ENCODE data around the gene NPAS3.

Gene NPAS3

DNA sequence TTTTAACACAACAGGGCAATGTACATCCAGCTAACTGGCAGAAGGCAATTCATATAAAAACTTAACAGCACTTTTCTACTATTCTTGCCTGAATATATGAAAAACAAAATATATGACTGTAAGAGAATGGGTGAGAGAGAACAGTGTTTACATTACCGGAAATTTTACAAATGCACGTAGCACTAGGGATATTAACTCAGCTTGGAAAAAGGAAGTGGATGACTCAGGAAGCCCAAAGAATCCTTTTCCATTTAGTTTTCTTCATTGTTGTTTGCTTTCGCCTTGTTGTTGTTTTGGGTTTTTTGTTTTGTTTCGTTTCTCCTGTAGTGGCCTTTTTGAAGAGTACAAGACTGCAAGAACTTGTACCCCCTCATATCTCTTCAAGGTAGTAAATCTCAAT, 716.7 kb downstream of the NPAS3 start:
- ATAC-seq (replicated peaks; ENCODE audit: extremely low read depth, poor library complexity, severe bottlenecking) (no peak), DNase-seq (ENCODE audit: low spot score in 2 of 2) (no peak)
- Mint-ChIP-seq H3K9me3 (peaks cover 24% of the 10 kb centered on the region), H3K27ac (ENCODE audit: low read depth) (no peak overlapping the region), H3K4me3 (no peak overlapping the region), H3K36me3 (ENCODE audit: insufficient read depth) (no peaks in the 10 kb centered on the region), H3K4me1 (no peaks in the 10 kb centered on the region), H3K27me3 (no peaks in the 10 kb centered on the region)

DNA sequence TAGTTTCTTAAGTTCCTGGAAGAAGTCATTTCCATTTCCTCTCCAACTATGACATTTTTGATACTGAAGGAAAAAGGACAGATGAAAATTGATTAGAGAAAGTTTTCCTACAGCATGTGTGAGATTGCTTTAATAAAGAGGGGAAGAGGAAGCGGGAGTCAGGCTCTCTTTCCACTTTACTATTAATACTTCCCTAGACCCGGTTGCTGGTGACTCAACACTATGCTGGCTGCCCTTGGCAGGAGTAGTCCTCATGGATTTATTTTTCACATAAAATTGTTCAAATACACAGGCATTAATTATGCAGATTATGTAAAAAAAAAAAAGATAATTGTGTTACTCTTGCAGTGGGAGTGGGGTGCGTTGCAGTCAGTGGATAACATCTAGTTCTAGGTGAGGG, 718.8 kb downstream of the NPAS3 start:
- Mint-ChIP-seq H3K4me1 (no peaks in the 10 kb centered on the region), H3K27me3 (no peaks in the 10 kb centered on the region), H3K4me3 (no peak overlapping the region), H3K27ac (ENCODE audit: low read depth) (no peak overlapping the region), H3K9me3 (peaks cover 23% of the 10 kb centered on the region), H3K36me3 (ENCODE audit: insufficient read depth) (no peaks in the 10 kb centered on the region)
- DNase-seq (ENCODE audit: low spot score in 2 of 2) = no peak
- ATAC-seq (replicated peaks; ENCODE audit: extremely low read depth, poor library complexity, severe bottlenecking) = no peak

DNA sequence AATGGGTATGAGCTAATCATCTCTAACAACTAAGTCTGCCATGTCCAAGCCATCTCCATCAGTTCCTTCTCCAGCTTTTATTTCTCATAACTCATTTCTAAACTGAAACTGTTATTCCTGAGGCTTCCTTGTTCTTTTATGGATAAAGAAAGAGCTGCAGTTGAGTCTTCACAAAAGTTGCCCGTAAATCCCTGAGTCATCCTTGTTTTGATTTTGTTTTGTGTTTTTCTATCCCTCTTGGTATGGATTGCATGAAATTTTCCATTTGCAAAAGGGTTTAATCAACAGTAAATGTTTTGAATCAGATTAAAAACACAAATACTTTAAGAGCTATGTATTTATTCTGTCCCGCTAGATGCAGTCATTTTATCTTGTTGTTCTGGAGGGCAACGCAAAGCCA, 721.6 kb downstream of the NPAS3 start:
- no peaks in the 10 kb centered on the region for H3K4me1 Mint-ChIP-seq
- no peak overlapping the region for H3K4me3 Mint-ChIP-seq
- H3K27ac Mint-ChIP-seq (ENCODE audit: low read depth) = no peak overlapping the region

DNA sequence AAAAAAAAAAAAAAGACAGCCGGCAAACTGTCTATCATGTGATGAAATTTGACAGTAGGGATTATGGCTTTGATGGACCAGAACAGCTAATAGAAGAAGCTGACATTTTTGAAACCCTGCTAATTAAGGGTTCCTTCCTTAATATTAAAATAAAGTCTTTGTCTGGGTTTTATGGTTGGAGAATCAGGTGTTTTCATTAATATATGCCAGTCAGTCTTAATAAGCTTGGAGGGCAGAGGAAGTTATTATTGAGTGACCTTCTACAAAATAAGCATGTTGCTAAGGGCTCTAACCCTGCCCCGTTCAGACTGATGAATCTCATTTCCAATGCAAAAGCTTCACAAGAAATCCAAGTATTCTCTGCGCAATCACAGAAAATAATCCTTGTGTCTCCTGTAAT, 722.4 kb downstream of the NPAS3 start:
- Mint-ChIP-seq H3K9me3 (peaks cover 28% of the 10 kb centered on the region), H3K27ac (ENCODE audit: low read depth) (no peak overlapping the region), H3K27me3 (no peaks in the 10 kb centered on the region), H3K36me3 (ENCODE audit: insufficient read depth) (no peaks in the 10 kb centered on the region), H3K4me1 (no peaks in the 10 kb centered on the region), H3K4me3 (no peak overlapping the region)
- DNase-seq (ENCODE audit: low spot score in 2 of 2) (no peak), ATAC-seq (replicated peaks; ENCODE audit: extremely low read depth, poor library complexity, severe bottlenecking) (no peak)

More for the DNA sequence above, 721.6 kb downstream of the NPAS3 start:
- DNase-seq (ENCODE audit: low spot score in 2 of 2) = no peak
- H3K27me3 Mint-ChIP-seq = no peaks in the 10 kb centered on the region
- no peaks in the 10 kb centered on the region for H3K36me3 Mint-ChIP-seq (ENCODE audit: insufficient read depth)
- H3K9me3 Mint-ChIP-seq = peaks cover 34% of the 10 kb centered on the region
- ATAC-seq (replicated peaks; ENCODE audit: extremely low read depth, poor library complexity, severe bottlenecking) = no peak

DNA sequence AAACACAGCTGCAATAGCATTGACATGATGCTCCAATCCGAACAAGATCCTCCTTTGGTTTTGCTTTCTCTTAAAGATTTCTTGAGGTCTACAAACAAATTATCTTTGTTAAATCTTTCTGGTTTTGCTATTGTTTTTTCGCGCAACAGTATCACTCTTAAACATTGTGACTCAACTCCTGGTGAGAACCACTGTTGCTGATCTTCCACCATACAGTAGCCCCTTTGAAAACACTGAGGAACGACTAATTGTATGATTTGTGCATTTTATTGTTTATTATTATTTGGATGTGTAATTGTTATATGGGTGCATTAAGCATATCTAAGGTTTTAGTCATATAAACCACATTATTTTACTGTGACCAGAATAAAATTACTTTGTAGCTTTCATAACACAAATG, 729.4 kb downstream of the NPAS3 start:
- Mint-ChIP-seq H3K4me1 (no peaks in the 10 kb centered on the region), H3K27ac (ENCODE audit: low read depth) (no peak overlapping the region), H3K9me3 (peaks cover 10% of the 10 kb centered on the region), H3K4me3 (no peak overlapping the region), H3K27me3 (no peaks in the 10 kb centered on the region), H3K36me3 (ENCODE audit: insufficient read depth) (no peaks in the 10 kb centered on the region)
- ATAC-seq (replicated peaks; ENCODE audit: extremely low read depth, poor library complexity, severe bottlenecking) = no peak
- no peak for DNase-seq (ENCODE audit: low spot score in 2 of 2)

DNA sequence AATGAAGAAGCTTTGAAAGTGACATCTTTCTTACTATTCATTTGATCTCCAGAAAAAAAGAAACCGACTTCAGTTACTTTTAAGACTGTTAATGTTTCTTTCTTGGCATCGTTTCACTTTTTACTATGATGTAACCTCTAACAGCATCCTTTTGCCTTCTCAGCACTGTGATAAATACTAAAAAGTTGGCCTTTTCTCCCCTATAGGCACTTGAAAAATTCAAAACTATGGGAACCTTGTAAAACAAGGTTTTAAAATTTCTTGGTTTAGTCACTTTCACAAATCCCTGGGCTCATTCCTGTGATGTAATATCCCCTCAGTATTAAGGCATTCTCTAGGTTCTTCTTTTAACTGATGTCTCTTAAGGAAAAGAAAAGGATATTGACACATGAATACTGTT, 730.4 kb downstream of the NPAS3 start:
- Mint-ChIP-seq H3K4me1 (no peaks in the 10 kb centered on the region), H3K27me3 (no peaks in the 10 kb centered on the region), H3K36me3 (ENCODE audit: insufficient read depth) (no peaks in the 10 kb centered on the region), H3K9me3 (peaks cover under 1% of the 10 kb centered on the region), H3K27ac (ENCODE audit: low read depth) (no peak overlapping the region), H3K4me3 (no peak overlapping the region)
- ATAC-seq (replicated peaks; ENCODE audit: extremely low read depth, poor library complexity, severe bottlenecking) (no peak), DNase-seq (ENCODE audit: low spot score in 2 of 2) (no peak)

DNA sequence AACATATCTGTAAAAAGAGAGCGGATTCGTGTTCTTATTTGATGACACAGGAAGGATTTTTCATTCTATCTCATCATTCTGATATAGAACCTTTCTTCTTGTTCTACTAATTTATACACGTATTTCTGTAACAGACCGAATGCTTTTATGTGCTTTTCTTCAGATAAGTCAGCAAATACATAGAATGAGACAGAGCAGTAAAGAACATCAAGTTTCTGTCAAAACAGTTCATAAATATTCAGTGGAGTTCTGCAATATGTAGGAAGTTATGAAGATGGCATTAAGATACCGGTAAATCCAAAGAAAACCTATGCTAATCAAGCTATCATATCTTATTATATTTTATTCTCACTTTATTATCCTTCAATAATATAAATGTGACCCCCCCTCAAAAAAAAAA, 731.6 kb downstream of the NPAS3 start:
- Mint-ChIP-seq H3K4me1 (no peaks in the 10 kb centered on the region), H3K27me3 (no peaks in the 10 kb centered on the region), H3K36me3 (ENCODE audit: insufficient read depth) (no peaks in the 10 kb centered on the region), H3K4me3 (no peak overlapping the region), H3K9me3 (no peaks in the 10 kb centered on the region), H3K27ac (ENCODE audit: low read depth) (no peak overlapping the region)
- DNase-seq (ENCODE audit: low spot score in 2 of 2) (no peak), ATAC-seq (replicated peaks; ENCODE audit: extremely low read depth, poor library complexity, severe bottlenecking) (no peak)

DNA sequence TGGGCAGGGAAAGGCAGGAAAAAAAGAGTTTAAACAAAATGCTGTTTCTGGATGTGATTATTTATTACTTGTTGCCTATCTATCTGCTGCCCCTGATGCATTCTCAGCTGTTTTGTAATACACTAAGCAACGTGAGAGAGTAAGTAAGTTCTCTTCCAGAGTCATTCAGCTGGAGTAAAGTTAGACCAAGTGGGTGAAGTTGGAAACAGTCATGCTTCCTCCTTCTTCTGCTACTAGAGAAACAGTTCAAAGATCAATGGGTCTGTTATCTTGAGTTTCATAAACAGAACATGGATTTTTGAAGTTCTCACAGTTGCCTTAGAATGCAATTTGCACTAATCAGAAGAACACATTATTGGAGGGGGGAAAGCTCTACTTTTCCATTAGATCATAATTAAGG, 732.9 kb downstream of the NPAS3 start:
- no peak for DNase-seq (ENCODE audit: low spot score in 2 of 2)
- H3K4me3 Mint-ChIP-seq = no peak overlapping the region
- no peaks in the 10 kb centered on the region for H3K4me1 Mint-ChIP-seq
- ATAC-seq (replicated peaks; ENCODE audit: extremely low read depth, poor library complexity, severe bottlenecking) = no peak
- H3K27ac Mint-ChIP-seq (ENCODE audit: low read depth) = no peak overlapping the region
- no peaks in the 10 kb centered on the region for H3K27me3 Mint-ChIP-seq
- H3K36me3 Mint-ChIP-seq (ENCODE audit: insufficient read depth) = no peaks in the 10 kb centered on the region
- H3K9me3 Mint-ChIP-seq = no peaks in the 10 kb centered on the region

DNA sequence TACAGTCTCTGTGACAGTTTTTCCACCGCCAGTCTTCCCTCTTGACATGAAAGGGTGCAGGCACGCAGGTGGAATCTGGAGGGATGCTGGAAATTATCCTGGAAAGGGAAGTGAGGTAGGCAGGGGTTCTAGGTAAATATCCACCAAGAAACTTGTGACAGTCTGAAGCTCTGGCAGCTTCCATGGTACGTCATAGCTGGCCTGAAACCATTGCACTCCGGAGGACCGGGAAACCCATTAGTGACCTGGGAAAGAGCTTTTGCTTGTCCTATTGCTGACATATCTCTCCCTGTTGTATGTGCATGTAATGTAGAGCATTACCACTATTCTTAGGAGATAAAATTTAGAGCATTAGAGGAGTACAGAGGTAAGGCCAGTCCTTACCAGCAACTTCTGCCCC, 736.2 kb downstream of the NPAS3 start:
- H3K27me3 Mint-ChIP-seq = no peaks in the 10 kb centered on the region
- no peak for DNase-seq (ENCODE audit: low spot score in 2 of 2)
- H3K4me1 Mint-ChIP-seq = no peaks in the 10 kb centered on the region
- peaks cover 7% of the 10 kb centered on the region for H3K9me3 Mint-ChIP-seq
- H3K27ac Mint-ChIP-seq (ENCODE audit: low read depth) = no peak overlapping the region
- no peaks in the 10 kb centered on the region for H3K36me3 Mint-ChIP-seq (ENCODE audit: insufficient read depth)
- no peak for ATAC-seq (replicated peaks; ENCODE audit: extremely low read depth, poor library complexity, severe bottlenecking)
- H3K4me3 Mint-ChIP-seq = no peak overlapping the region

DNA sequence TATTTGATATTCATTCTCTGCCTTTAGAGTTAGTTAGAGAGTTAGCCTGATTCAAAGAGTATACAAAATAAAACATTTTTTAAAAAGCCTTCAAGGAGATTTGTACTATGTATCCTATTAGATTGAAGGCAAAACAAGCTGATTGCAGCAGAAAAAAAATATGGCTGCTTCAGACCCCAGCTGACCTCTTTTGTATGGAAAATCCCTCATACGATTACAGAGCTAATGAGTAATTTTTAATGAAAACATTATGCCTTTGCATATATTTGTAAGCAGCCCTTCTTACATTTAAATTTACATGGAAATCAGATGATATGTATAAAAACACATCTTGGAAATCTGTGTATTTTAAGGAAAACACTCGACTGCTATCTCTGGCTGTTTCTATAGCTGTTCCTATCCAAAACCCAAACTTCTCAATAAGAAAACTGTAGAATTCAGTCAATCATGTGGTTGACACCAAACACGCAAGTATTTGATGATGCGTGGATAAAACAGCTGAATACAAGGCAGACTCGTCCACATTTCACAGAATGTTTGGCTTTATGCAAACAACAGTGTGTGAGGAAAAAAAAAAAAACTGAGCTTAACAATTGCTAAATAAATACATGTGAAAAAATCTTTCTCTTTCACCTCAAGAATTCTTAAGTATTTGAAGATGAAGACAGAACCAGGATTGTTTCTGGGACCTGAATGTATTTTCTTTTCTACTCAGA, 736.9 kb downstream of the NPAS3 start:
- DNase-seq (ENCODE audit: low spot score in 2 of 2) = no peak
- H3K4me3 Mint-ChIP-seq = no peak overlapping the region
- no peak for ATAC-seq (replicated peaks; ENCODE audit: extremely low read depth, poor library complexity, severe bottlenecking)
- peaks cover 7% of the 10 kb centered on the region for H3K9me3 Mint-ChIP-seq
- no peaks in the 10 kb centered on the region for H3K27me3 Mint-ChIP-seq
- H3K4me1 Mint-ChIP-seq = no peaks in the 10 kb centered on the region
- no peaks in the 10 kb centered on the region for H3K36me3 Mint-ChIP-seq (ENCODE audit: insufficient read depth)
- no peak overlapping the region for H3K27ac Mint-ChIP-seq (ENCODE audit: low read depth)

DNA sequence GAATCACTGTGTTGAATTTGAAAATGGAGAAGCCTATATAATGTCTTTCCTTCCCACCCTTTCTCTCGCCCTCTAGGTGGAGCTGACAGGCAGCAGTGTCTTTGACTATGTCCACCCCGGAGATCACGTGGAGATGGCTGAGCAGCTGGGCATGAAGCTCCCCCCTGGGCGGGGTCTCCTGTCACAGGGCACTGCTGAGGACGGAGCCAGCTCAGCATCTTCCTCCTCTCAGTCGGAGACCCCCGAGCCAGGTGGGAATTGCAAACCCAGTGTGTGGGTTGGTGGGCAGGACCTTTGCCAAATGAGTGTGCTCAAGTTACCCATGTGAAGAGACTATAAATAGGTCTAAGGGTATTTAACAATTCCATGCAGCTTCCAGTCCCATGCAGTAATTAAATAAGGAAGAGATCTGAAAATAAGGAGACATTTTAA, 737.5 kb downstream of the NPAS3 start:
- Mint-ChIP-seq H3K4me1 (no peaks in the 10 kb centered on the region), H3K36me3 (ENCODE audit: insufficient read depth) (no peaks in the 10 kb centered on the region), H3K9me3 (peaks cover 7% of the 10 kb centered on the region), H3K27ac (ENCODE audit: low read depth) (no peak overlapping the region), H3K4me3 (no peak overlapping the region), H3K27me3 (no peaks in the 10 kb centered on the region)
- ATAC-seq (replicated peaks; ENCODE audit: extremely low read depth, poor library complexity, severe bottlenecking) = no peak
- no peak for DNase-seq (ENCODE audit: low spot score in 2 of 2)

DNA sequence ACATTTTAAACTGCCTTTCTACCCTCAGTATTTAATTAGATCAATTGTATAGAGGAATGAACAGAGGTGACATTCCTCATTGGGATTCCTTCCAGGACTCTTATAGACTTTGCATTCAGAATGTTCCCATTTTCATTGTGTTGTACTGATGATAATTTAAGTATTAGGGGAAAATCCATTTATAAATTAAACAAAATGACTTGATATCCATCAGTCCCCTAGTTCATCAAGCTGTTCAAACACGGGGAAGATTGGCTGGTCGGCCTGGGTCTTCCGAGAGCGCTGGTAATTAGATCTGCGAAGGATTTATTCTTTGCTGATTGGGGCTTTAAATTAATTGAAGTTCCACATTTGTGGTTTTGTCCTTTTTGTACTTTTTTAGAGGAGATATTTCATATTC, 738.2 kb downstream of the NPAS3 start:
- Mint-ChIP-seq H3K4me3 (no peak overlapping the region), H3K27ac (ENCODE audit: low read depth) (no peak overlapping the region), H3K4me1 (no peaks in the 10 kb centered on the region), H3K36me3 (ENCODE audit: insufficient read depth) (no peaks in the 10 kb centered on the region), H3K27me3 (no peaks in the 10 kb centered on the region), H3K9me3 (peaks cover 7% of the 10 kb centered on the region)
- DNase-seq (ENCODE audit: low spot score in 2 of 2) (no peak), ATAC-seq (replicated peaks; ENCODE audit: extremely low read depth, poor library complexity, severe bottlenecking) (no peak)

DNA sequence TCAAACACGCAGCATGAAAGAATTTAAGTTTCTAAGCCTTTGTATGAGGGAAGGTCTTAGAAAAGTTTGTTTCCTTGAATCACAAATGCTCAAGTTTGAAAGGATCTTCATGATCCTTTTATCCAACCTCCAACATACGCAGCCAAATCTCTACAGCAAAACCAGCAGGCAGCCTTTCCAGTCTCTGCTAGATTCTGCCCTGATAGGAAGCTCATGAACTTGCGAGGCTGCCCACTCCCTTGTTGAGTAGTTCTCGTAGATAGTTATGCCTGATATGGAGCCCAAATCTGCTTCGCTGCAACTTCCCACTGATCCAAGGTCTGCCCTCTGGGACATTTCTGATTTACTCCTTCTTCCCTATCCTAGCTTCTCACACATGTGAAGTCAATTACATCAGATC, 739.3 kb downstream of the NPAS3 start:
- no peaks in the 10 kb centered on the region for H3K36me3 Mint-ChIP-seq (ENCODE audit: insufficient read depth)
- no peaks in the 10 kb centered on the region for H3K27me3 Mint-ChIP-seq
- H3K27ac Mint-ChIP-seq (ENCODE audit: low read depth) = no peak overlapping the region
- ATAC-seq (replicated peaks; ENCODE audit: extremely low read depth, poor library complexity, severe bottlenecking) (no peak), DNase-seq (ENCODE audit: low spot score in 2 of 2) (no peak)
- H3K4me3 Mint-ChIP-seq = no peak overlapping the region
- no peaks in the 10 kb centered on the region for H3K4me1 Mint-ChIP-seq
- H3K9me3 Mint-ChIP-seq = peaks cover 7% of the 10 kb centered on the region

Measured in central memory CD8-positive, alpha-beta T cell (primary cell).